Spleen (tissue), 11 donors: ENCODE data around the gene NPLOC4. TPM values are rescaled to one million over a fixed set of nuclear protein-coding genes. Genes with fewer than 3 reads are reported as not detected.

Experiments used
- DNase-seq: peaks from one replicate; pipeline ENCODE4 v3.0.0-alpha.2; 2020
- H3K27ac ChIP-seq, 8 donors: fragments of 200-600 bp; sonication (generic) in 7 of 8; 1 replicate in 4 of 8; 2 replicates in 4 of 8; pipeline versions ENCODE4 v1.5.0 to v1.8.0; 2016 to 2021; ENCODE audit warnings: inconsistent platforms in 4 of 8, mild to moderate bottlenecking in 4 of 8, moderate library complexity in 1 of 8
- H3K27me3 ChIP-seq, 7 donors: fragments of 200-600 bp; sonication (generic) in 6 of 7; replicated peaks in 1 of 7; 1 replicate in 4 of 7; 2 replicates in 3 of 7; pipeline versions ENCODE4 v1.5.0 to v1.8.0; 2016 to 2021; ENCODE audit warnings: inconsistent platforms in 3 of 7, mild to moderate bottlenecking in 1 of 7
- H3K36me3 ChIP-seq, 6 donors: fragments of 200-600 bp; sonication (generic) in 5 of 6; 1 replicate in 4 of 6; 2 replicates in 2 of 6; pipeline versions ENCODE4 v1.5.0 to v1.8.0; 2016 to 2021; ENCODE audit warnings: inconsistent platforms in 2 of 6
- H3K4me1 ChIP-seq, 6 donors: fragments of 200-600 bp; sonication (generic) in 5 of 6; 1 replicate in 3 of 6; 2 replicates in 3 of 6; pipeline versions ENCODE4 v1.5.0 to v1.8.0; 2016 to 2021; ENCODE audit warnings: inconsistent platforms in 3 of 6
- H3K4me3 ChIP-seq, 8 donors: fragments of 200-600 bp; sonication (generic) in 7 of 8; 1 replicate in 4 of 8; 2 replicates in 4 of 8; pipeline versions ENCODE4 v1.5.0 to v1.8.0; 2016 to 2021; ENCODE audit warnings: inconsistent platforms in 4 of 8, mild to moderate bottlenecking in 4 of 8, moderate library complexity in 2 of 8
- H3K9me3 ChIP-seq, 8 donors: fragments of 200-600 bp; sonication (generic) in 7 of 8; 1 replicate in 4 of 8; 2 replicates in 4 of 8; pipeline versions ENCODE4 v1.5.0 to v1.8.0; 2016 to 2021; ENCODE audit warnings: inconsistent platforms in 4 of 8
- CTCF ChIP-seq, 11 experiments: fragments of 200-600 bp in 7 of 11; fragments of 450-650 bp in 4 of 11; sonication (generic) in 4 of 11; IDR thresholded peaks in 8 of 11; conservative IDR thresholded peaks in 3 of 11; 1 replicate in 7 of 11; 2 replicates in 4 of 11; pipeline versions ENCODE4 v1.4.0 to v1.8.0; 2016 to 2021; ENCODE audit warnings: antibody characterized with exemption in 11 of 11, inconsistent platforms in 4 of 11, mild to moderate bottlenecking in 1 of 11
- POLR2A ChIP-seq, 3 donors: fragments of 450-650 bp; IDR thresholded peaks; one replicate each; pipeline ENCODE4 v1.5.1; 2017; ENCODE audit warnings: antibody characterized with exemption in 3 of 3, mild to moderate bottlenecking in 1 of 3
- POLR2AphosphoS5 ChIP-seq, 3 donors: sonication (generic); formaldehyde crosslinking; IDR thresholded peaks; one replicate each; pipeline ENCODE4 v1.5.1; 2017; ENCODE audit warnings: antibody characterized with exemption in 3 of 3
- WGBS, 5 donors: extraction: QIAGEN DNeasy Blood & Tissue Kit in 3 of 5; methylation state at CpG; one replicate each; pipeline versions ENCODE4 v1.1.5 to v1.1.7; 2013 to 2018; 5-methylcytosine and 5-hydroxymethylcytosine counted together
- intact Hi-C: fragments of 100-400 bp; cut with DNase I; formaldehyde crosslinking; loops from one replicate; pipeline ENCODE4 v1.15.0; 2023; ENCODE audit warnings: low total_unique reads
- polyA plus RNA-seq, 3 donors: library from polyadenylated mRNA; stranded (reverse); fragments of 200-250 nt; gene quantifications; one replicate each; pipeline ENCODE4 v1.2.1, GENCODE V29; 2013
- total RNA-seq, 7 donors: library from RNA; depleted of rRNA in 3 of 7; stranded (reverse); fragments of >200 nt in 3 of 7; fragmentation: NEBNext Ultra II Directional in 4 of 7; extraction: Animal tissue kit (Norgen Biotek cat#: 25700) in 4 of 7; gene quantifications; one replicate each; pipeline versions ENCODE4 v1.1.0 to v1.2.1, GENCODE V29; 2016 to 2021
- donor health status: healthy with polysubstance abuse.
- donor health status: DM: no; HTN: no; CAD: no; lungs with moderate emphysema.
- donor health status: DM: no; HTN: no; CAD: no.
- donor health status: Bipolar disorder and iron deficiency.
- donor health status: healthy.
- donor health status: DM: no; HTN: no; CAD: no.
- donor health status: DM: yes; HTN: yes; CAD: no.

NPLOC4 gene
- total and polyA plus RNA-seq, 10 donors: 19.3 to 130 (median 81.3) TPM

DNA sequence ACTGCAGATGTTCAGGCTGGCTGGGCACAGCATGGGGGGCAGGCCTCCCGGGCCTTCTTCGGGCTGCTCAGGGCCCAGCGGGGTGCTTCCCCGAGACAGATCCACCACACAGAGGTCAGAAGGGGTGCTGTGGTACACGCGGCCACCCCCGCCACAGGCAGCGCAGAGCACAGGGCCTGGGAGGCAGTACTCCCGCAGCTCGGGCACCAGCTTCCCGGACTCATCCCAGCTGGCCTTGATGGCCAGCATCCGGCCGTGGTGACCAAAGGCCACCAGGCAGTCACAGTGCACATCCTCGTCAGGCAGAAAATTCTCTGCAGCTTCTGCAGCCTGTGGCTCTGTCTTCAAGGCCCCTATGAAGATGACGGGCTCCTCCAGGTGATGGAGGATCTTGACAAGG, 86.6 kb downstream of the NPLOC4 start:
- Histone ChIP-seq H3K4me3 (peak overlapping the region in 4 of 8 donors; percentile 5 to 98 (median 50)), H3K27me3 (no peaks in the 10 kb centered on the region), H3K9me3 (no peaks in the 10 kb centered on the region), H3K36me3 (peaks cover 4 to 56% (median 46%) of the 10 kb centered on the region in 6 donors), H3K4me1 (peaks cover 19 to 63% (median 50%) of the 10 kb centered on the region in 6 donors), H3K27ac (peak overlapping the region in 6 of 8 donors; percentile 4 to 94 (median 76))
- DNase-seq: peak; percentile 82
- WGBS, 5 donors: 72 to 87% (median 81%) methylated on average over 12 to 15 of the region's 15 CpGs
- intact Hi-C loops: no loop called here
- TF ChIP-seq POLR2A (IDR thresholded peaks at IDR 0.05) (no peak), CTCF (IDR thresholded peaks at IDR 0.05 in 8 of 11, conservative IDR thresholded peaks at IDR 0.05 in 3 of 11) (no peak), POLR2AphosphoS5 (IDR thresholded peaks at IDR 0.05) (peak; percentile 48 to 78 (median 69))

GRCh38 chr17:81549826-81550225, 87.1 kb downstream of the NPLOC4 start:
- Histone ChIP-seq H3K4me1 (peaks cover 19 to 63% (median 50%) of the 10 kb centered on the region in 6 donors), H3K4me3 (peak overlapping the region in 4 of 8 donors; percentile 5 to 98 (median 50)), H3K27ac (peak overlapping the region in 6 of 8 donors; percentile 4 to 94 (median 76)), H3K9me3 (no peaks in the 10 kb centered on the region), H3K27me3 (no peaks in the 10 kb centered on the region), H3K36me3 (peaks cover 4 to 61% (median 50%) of the 10 kb centered on the region in 6 donors)
- intact Hi-C loops: no loop called here
- 84 to 91% (median 86%) methylated on average over 3 to 8 of the region's 8 CpGs for WGBS, 5 donors
- DNase-seq: no peak
- TF ChIP-seq CTCF (IDR thresholded peaks at IDR 0.05 in 8 of 11, conservative IDR thresholded peaks at IDR 0.05 in 3 of 11) (no peak), POLR2A (IDR thresholded peaks at IDR 0.05) (no peak), POLR2AphosphoS5 (IDR thresholded peaks at IDR 0.05) (no peak)

GRCh38 chr17:81549031-81549557, 87.8 kb downstream of the NPLOC4 start:
- intact Hi-C loops: no loop called here
- H3K36me3 ChIP-seq: peaks cover 4 to 68% (median 57%) of the 10 kb centered on the region in 6 donors
- DNase-seq: no peak

More at GRCh38 chr17:81549031-81549557, 87.8 kb downstream of the NPLOC4 start:
- H3K27ac ChIP-seq: peak overlapping the region in 5 of 8 donors; percentile 56 to 94 (median 92)
- H3K4me1 ChIP-seq: peaks cover 19 to 58% (median 47%) of the 10 kb centered on the region in 6 donors
- no peak for TF ChIP-seq CTCF (IDR thresholded peaks at IDR 0.05 in 8 of 11, conservative IDR thresholded peaks at IDR 0.05 in 3 of 11)
- TF ChIP-seq POLR2AphosphoS5 (IDR thresholded peaks at IDR 0.05): peak in 2 of 3 donors; percentile 49 to 63
- TF ChIP-seq POLR2A (IDR thresholded peaks at IDR 0.05): no peak
- no peaks in the 10 kb centered on the region for H3K9me3 ChIP-seq
- 59 to 89% (median 85%) methylated on average over 15 to 16 of the region's 16 CpGs for WGBS, 5 donors
- peak overlapping the region in 1 of 8 donors; percentile 4 for H3K4me3 ChIP-seq
- H3K27me3 ChIP-seq: no peaks in the 10 kb centered on the region
